DLD1 (cell line): ENCODE data around the gene KRTAP5-6.
"Not testable (repeated sequence)": the region's sequence is repeated elsewhere in the genome, so short reads cannot be mapped to it uniquely, and the experiment has no call there.

Experiments used
- in situ Hi-C: cut with HindIII; loops from 2 replicates; pipeline ENCODE4 v1.10.0; 2017; ENCODE audit warnings: low sequenced_read_pairs

Gene KRTAP5-6

DNA sequence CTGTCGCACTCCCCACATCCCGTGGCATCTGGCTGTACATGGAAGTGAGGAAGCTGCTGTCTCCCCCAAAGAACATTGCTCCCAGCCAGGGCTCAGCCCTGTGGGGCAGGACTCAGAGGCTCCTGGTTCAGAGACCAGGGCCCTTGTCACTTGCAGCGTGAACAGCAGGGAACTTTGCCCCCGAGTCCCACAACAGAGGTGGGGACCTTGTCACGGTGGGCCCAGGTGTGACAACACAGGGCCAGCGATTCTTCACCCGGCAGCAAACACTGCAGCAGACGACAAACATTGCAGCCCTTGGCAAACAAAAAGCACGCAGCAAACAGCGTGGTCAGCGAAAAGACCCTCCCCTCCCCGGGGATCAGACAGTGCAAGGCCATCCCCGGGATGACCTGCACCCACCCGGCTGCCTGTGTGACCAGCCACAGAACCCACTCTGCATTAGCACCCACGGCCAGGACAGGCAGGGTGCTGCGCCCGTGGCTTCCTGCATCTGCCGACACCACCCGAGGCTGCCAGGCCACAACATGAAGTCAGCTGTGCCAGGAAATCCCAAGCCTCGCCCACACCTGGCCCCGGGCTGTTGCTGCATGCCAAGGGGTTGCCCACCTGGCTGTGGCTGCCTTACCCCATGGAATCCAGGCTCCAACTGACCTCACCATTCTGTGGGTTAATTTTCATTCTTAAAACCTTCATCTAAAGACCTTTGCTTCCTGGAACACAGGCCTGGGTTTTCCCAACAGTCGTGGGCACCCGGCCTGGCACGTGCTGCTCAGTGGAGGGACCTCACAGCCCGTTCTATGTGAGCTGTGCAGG lies 35.3 kb upstream of the KRTAP5-6 start:
- in situ Hi-C loops = not testable (repeated sequence)

GRCh38 chr11:1662699-1663283 lies 34.2 kb upstream of the KRTAP5-6 start:
- in situ Hi-C loops = not testable (repeated sequence)

- in situ Hi-C loops = no loop called here
Measured at GRCh38 chr11:1665313-1665712, 31.7 kb upstream of the KRTAP5-6 start.

GRCh38 chr11:1667121-1667850 lies 29.7 kb upstream of the KRTAP5-6 start:
- in situ Hi-C loops = no loop called here

GRCh38 chr11:1667906-1668305 lies 29.1 kb upstream of the KRTAP5-6 start:
- in situ Hi-C loops = no loop called here

- in situ Hi-C loops = no loop called here
Measured at GRCh38 chr11:1668911-1669473, 28.0 kb upstream of the KRTAP5-6 start.

DNA sequence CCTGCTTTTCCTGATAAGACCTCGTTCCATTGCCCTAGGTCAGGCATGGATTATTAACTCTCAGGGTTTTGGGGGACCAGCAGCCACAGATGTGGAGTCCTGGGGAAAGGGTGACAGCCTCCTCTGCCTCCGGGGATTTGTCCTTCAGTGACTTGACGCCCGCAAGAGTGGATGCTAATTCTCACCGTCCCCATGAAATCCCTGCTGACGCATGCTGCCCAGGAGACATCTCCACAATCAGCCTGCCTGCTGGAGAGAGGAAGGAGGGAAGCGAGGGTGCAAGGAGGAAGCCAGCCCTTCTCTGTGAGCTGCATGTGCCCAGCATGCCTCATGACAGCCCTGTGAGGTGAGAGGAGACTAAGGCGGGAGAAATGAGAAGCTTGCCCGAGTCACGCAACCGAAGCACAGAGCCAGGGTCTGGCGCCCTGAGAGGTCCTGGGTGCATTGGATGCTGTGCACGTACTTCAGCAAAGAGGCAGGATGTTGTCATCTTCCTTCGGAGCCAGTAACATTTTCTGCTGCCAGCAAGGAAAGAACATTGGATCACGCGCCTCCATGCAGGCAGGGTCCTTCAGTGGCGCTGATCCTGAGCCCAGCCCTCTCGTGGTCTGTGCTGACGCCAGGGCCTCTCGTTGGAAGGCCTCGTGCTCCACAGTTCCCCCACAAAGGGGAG lies 27.3 kb upstream of the KRTAP5-6 start:
- in situ Hi-C loops = no loop called here

- in situ Hi-C loops = not testable (repeated sequence)
Measured at GRCh38 chr11:1670457-1670856, 26.5 kb upstream of the KRTAP5-6 start.

- in situ Hi-C loops = no loop called here
Measured at GRCh38 chr11:1670905-1671371, 26.1 kb upstream of the KRTAP5-6 start.

DNA sequence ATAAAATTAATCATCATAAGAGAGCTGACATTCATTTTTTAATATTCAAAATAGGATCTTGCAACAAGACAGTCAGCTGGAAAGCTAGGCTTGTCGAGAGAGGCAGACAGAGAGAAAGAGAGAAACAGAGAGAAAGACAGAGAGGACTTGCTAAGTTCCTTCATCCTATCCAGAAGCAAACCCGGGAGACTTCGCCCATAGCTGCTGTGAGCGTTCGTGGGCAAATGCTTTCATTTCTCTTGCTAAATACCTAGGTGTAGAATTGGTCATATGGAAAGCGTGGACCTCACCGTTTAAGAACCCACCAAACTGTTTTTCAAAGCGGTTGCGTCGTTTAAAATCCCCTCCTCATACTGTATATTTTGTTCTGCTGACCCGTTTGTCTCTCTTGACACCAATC lies 25.3 kb upstream of the KRTAP5-6 start:
- in situ Hi-C loops = no loop called here

DNA sequence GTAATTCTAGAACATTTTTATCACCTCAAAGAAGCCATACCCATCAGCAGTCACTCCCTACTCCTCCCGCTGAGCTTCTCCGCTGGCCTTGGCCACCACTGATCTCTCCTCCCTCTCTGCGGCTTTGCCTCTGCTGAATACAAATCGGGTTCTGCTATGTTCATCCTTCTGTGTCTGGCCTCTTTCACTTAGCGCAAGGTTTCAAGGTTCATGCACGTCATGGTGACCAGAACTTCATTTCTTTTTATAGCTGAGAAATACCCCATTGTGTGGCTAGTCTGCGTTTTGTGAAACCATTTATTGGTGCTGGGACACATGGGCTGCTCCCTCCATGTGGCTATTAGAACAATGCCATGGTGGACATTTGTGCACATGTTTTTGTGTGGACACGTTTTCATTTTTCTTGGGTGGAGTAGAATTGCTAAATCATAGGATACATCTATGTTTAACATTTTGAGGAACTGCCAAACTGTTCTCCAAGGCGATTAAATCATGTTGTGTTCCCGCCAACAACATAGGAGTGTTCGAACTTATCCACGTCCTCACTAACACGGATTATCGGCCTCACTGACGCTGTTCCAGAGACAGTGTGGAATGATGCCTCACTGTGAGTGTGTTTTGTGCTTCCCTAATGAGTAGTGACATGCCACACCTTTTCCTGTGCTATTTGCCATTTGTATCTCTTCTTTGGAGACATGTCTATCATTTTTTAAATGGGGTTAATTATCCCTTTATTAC lies 24.2 kb upstream of the KRTAP5-6 start:
- in situ Hi-C loops = no loop called here

DNA sequence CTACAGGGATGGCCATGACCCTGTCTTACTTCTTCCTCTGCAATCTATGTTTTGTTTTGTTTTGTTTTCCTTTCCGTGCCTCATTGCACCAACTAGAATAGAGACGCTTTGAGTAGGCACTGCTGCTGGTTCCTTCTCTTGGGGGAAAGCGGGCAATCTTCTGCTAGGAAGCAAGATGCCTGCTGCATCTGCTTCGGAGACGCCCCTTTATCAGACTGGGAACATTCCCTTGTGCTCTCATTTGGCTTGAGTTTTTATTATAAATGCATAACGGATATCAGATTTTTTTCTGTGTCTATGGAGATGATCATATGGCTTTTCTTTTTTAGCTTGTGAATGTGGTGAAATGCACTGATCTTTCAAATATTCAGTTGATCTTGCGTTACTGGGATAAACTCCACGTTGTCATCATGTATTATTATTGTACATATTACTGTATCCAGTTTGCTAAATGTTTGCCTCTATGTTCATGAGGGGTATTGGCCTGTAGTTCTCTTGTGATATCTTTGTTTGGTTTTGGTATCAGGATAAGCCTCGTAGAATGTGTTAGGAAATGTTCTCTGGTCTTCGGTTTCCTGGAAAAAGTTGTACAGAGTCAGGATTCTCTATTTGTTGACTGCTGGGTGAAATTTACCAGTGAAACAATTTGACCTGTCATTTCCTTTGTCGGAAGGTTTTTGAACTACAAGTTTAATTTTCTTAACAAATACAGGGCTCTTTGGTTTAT lies 23.4 kb upstream of the KRTAP5-6 start:
- in situ Hi-C loops = no loop called here

DNA sequence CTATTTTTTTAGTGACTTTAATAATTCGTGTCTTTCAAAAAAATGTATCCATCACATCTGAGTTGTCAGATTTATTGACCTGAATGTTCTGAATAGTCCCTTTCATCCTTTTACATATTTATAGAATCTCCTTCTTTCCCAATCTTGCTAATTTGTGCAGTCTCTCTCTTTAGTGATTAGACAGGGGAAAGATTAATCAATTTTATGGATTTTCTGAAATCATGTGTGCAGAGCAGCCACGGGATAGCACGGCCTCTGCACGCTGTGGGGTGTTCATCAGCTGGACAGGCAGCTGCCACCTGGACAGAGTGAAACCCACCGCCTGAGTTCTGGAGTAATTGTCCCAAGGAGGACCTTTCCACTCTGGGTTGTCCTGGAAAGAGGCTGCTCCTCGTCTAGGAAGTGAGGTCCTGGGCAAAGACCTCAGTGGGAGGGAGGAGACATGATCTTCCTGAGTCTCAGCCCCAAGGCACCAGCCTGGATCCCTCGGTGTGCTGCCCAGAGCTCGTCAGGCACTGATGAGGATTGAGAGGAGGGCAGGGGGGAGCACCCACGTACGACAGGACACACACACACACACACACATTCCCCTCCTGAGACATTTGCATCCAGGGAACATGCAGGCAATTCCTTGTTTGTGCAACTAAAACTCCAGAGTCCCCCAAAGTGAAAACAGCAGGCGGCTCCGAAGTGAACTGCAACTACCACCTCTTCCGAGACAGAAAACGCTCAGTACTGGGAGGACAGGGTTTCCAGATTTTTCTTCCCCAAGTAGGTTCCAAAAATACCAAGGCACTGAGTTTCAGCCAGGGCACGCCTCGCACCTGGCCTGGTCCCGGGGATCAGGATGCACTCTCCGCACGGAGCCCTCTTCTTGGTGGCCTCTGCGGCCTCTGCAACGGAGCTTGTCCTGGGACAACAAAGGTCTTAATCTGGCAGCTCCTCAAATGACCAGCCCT lies 22.5 kb upstream of the KRTAP5-6 start:
- in situ Hi-C loops = no loop called here

DNA sequence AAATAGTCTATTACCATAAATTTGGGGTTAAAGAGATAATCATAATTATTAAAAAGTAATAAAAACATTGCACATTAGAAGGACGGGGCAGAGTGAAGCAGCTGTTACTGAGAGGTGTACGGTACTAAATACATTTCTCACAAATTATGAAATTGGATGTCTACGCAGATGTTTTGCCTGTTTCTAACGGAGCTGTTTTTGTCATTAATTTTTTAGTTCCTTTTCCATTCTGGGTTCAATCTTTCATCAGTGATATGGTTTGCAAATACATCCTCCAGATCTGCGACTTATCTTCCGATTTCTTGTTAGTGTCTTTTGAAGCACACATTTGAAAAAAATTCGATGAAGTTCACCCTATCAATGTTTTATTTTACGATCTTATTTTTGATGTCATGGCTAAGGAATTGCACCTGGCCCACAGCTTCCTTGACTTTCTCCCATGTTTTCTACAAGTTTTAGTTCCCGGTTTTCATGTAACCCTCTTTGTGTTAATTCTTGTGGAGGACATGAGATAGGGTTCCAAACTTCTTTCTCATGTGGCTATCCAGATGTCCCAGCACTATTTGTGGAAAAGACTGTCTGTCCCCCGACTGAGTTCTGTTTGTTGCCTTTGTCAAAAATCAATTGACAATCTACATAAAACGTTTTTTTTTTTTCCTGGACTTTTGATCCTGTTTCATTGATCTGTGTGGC lies 21.3 kb upstream of the KRTAP5-6 start:
- in situ Hi-C loops = no loop called here

GRCh38 chr11:1676229-1676740 lies 20.7 kb upstream of the KRTAP5-6 start:
- in situ Hi-C loops = no loop called here

DNA sequence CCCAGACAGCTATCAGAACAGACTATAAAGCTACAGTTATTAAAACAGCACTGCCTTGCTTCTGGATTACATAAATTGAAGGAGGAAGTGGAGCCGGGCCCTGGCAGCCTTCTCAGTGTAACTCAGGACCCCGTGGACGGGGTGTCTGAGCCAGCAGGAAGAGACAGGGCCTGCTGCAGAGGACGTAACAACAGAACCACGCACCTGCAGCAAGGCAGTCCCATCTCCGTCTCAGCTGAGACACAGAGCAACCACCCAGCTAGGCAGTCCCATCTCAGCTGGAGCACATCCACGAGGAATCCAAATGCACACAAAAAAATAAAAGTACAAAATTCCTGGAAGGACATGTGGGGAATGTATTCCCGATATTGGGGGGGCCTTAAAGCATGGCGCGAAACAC lies 17.1 kb upstream of the KRTAP5-6 start:
- in situ Hi-C loops = no loop called here

GRCh38 chr11:1682225-1682905 lies 14.6 kb upstream of the KRTAP5-6 start:
- in situ Hi-C loops = no loop called here
